ENCODE results near the gene HOXB7. TPM values are rescaled to one million over a fixed set of nuclear protein-coding genes. Genes with fewer than 3 reads are reported as not detected.

The HOXB7 gene
- total RNA-seq, 1 donor from 2014 or later, result not detected

- H3K36me3 Mint-ChIP-seq (ENCODE audit: unreplicated experiment), result no peaks in the 10 kb centered on the region
- DNase-seq (ENCODE audit: extremely low spot score, unreplicated experiment), result no peak
- H3K4me1 Mint-ChIP-seq (ENCODE audit: unreplicated experiment), result no peaks in the 10 kb centered on the region
- no peaks in the 10 kb centered on the region for H3K9me3 Mint-ChIP-seq (ENCODE audit: unreplicated experiment)
- H3K27me3 Mint-ChIP-seq (ENCODE audit: unreplicated experiment), result peaks cover 97% of the 10 kb centered on the region
- TF ChIP-seq CTCF (IDR thresholded peaks at IDR 0.05), result no peak
- no peak overlapping the region for H3K4me3 Mint-ChIP-seq (ENCODE audit: unreplicated experiment)
- H3K27ac Mint-ChIP-seq (ENCODE audit: unreplicated experiment), result no peak overlapping the region
Measured at GRCh38 chr17:48634493-48635208, 23.8 kb upstream of the HOXB7 start.

DNA sequence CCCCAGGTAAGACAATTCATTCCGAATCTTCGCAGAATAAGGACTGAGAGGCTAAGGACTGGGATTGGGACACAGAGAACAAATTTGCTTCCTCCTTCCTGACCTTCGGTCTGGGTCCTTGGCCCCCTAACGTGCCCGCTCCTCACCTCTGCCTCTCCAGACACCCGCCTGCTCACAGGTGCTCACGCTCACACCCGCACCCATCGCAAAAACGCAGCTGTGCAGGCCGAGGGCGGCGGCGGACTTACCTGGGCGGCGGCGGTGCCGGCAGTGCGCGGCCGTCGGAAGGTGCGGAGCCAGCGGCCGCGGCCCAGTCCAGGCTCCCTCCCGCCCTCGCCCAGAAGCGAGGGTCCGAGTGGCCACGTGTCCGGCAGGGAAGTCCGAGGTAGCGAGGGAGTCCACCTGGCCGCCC lies 22.5 kb upstream of the HOXB7 start:
- H3K27ac Mint-ChIP-seq (ENCODE audit: unreplicated experiment), result no peak overlapping the region
- H3K9me3 Mint-ChIP-seq (ENCODE audit: unreplicated experiment), result no peaks in the 10 kb centered on the region
- H3K4me1 Mint-ChIP-seq (ENCODE audit: unreplicated experiment), result no peaks in the 10 kb centered on the region
- no peak for DNase-seq (ENCODE audit: extremely low spot score, unreplicated experiment)
- no peak for TF ChIP-seq CTCF (IDR thresholded peaks at IDR 0.05)
- H3K4me3 Mint-ChIP-seq (ENCODE audit: unreplicated experiment), result no peak overlapping the region
- peaks cover 97% of the 10 kb centered on the region for H3K27me3 Mint-ChIP-seq (ENCODE audit: unreplicated experiment)
- no peaks in the 10 kb centered on the region for H3K36me3 Mint-ChIP-seq (ENCODE audit: unreplicated experiment)

DNA sequence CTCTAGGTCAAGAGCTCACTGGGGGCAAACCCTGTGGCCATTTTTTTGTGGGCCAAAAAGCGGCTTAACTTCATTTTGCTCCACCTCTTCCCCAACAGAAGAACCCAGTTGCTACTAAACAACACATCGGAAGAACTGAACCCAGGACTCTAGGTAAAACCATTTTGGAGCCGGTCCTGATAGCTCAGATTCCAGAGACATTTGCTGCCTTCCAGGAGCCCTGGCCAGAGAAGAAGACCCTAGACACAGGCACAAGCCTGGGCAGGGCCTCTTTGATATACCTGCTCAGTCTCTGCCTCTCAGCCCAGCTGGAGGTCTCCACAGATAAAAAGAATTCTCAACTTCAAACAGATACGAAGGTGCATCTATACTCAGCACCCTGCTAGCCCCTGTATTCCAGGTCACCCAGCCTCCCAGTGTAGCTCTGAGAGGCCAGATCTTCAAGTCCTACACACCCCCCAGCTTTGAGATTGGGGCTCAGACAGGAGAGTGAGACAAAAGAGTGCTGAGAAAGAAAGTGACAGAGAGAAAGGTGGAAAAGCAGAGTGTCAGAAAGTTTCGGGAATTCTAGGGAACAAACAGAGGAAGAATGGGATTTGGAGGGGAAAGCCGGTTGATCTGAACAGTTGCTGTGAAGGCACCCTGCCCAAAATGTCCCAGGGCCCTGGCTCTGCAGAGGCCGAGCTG lies 21.9 kb upstream of the HOXB7 start:
- Mint-ChIP-seq H3K36me3 (ENCODE audit: unreplicated experiment) (no peaks in the 10 kb centered on the region), H3K27ac (ENCODE audit: unreplicated experiment) (no peak overlapping the region), H3K4me3 (ENCODE audit: unreplicated experiment) (no peak overlapping the region), H3K27me3 (ENCODE audit: unreplicated experiment) (peaks cover 97% of the 10 kb centered on the region), H3K9me3 (ENCODE audit: unreplicated experiment) (no peaks in the 10 kb centered on the region), H3K4me1 (ENCODE audit: unreplicated experiment) (no peaks in the 10 kb centered on the region)
- TF ChIP-seq CTCF (IDR thresholded peaks at IDR 0.05), result no peak
- no peak for DNase-seq (ENCODE audit: extremely low spot score, unreplicated experiment)

DNA sequence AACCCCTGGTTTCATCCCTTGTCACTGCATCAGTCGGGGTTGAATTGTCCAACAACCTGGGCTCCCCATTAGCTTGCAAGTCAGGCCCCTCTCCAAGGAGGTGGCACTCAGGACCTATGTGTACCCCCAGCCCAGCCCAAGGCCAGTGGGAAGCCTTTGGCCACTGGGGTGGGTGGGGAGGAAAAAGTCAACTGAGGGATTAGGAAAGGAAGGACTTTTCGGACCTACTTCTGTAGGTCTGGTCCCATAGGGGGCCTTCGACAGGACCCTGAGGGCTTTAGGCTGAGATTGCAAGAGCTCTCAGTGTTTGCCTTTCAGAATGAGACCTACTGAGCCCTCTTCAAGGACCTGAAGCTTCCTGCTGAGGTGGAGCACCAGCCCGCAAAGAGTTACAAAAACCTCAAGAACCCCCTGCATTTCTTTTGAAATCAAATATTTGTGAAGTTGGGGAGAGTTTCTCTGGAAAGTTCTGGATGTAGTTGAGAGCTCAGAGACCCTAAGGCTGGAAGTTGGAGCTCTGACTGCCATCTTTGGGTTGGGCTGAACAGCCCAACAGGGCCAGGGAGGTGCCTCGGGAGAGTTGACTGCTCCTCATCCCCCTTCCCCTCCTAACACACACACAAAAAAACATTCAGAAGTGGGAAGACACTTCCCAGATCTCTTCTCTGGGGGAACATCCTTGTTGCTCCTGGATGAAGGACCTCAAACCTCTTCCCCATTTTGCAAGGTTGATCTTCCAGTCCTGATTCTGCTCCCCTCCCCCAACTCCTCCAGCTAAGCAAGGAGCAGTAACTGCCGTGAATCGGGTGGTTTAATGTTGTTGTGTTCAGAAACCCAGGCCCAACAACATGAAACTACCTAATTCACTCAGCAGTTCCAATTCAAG lies 21.1 kb upstream of the HOXB7 start:
- no peaks in the 10 kb centered on the region for H3K4me1 Mint-ChIP-seq (ENCODE audit: unreplicated experiment)
- H3K4me3 Mint-ChIP-seq (ENCODE audit: unreplicated experiment), result no peak overlapping the region
- no peaks in the 10 kb centered on the region for H3K36me3 Mint-ChIP-seq (ENCODE audit: unreplicated experiment)
- H3K27ac Mint-ChIP-seq (ENCODE audit: unreplicated experiment), result no peak overlapping the region
- no peak for TF ChIP-seq CTCF (IDR thresholded peaks at IDR 0.05)
- H3K9me3 Mint-ChIP-seq (ENCODE audit: unreplicated experiment), result no peaks in the 10 kb centered on the region
- peaks cover 97% of the 10 kb centered on the region for H3K27me3 Mint-ChIP-seq (ENCODE audit: unreplicated experiment)
- DNase-seq (ENCODE audit: extremely low spot score, unreplicated experiment), result no peak

All from osteocyte (in vitro differentiated cells).